Mucosa of rectum (tissue), 2 donors: ENCODE measurements around the gene KCNQ1OT1.

ENCODE experiments used
- H3K27ac ChIP-seq, 2 donors: one replicate each; pipeline ENCODE4 v1.7.0; 2013; ENCODE audit warnings: inconsistent platforms in 2 of 2, low read depth in 2 of 2, low read length in 2 of 2
- H3K27me3 ChIP-seq, 2 donors: one replicate each; pipeline ENCODE4 v1.7.0; 2013; ENCODE audit warnings: low read length in 2 of 2; ENCODE audit not compliant: control insufficient read depth in 2 of 2, insufficient read depth in 2 of 2
- H3K36me3 ChIP-seq, 2 donors: one replicate each; pipeline ENCODE4 v1.7.0; 2013; ENCODE audit warnings: low read length in 2 of 2; ENCODE audit not compliant: control insufficient read depth in 2 of 2, insufficient read depth in 2 of 2
- H3K4me1 ChIP-seq, 2 donors: one replicate each; pipeline ENCODE4 v1.7.0; 2013; ENCODE audit warnings: low read length in 2 of 2, mild to moderate bottlenecking in 1 of 2; ENCODE audit not compliant: control insufficient read depth in 2 of 2, insufficient read depth in 2 of 2
- H3K4me3 ChIP-seq, 2 donors: one replicate each; pipeline ENCODE4 v1.7.0; 2013; ENCODE audit warnings: low read length in 2 of 2
- H3K9ac ChIP-seq, 2 donors: one replicate each; pipeline ENCODE4 v1.7.0; 2013; ENCODE audit warnings: low read length in 2 of 2, low read depth in 1 of 2, mild to moderate bottlenecking in 1 of 2
- H3K9me3 ChIP-seq, 2 donors: one replicate each; pipeline ENCODE4 v1.7.0; 2013; ENCODE audit warnings: low read length in 2 of 2; ENCODE audit not compliant: control insufficient read depth in 2 of 2
- donor health status: healthy.
- donor health status: Normal muscosa, but diverticular disease.

Gene KCNQ1OT1

GRCh38 chr11:2563213-2564007, 136.4 kb downstream of the KCNQ1OT1 start:
- H3K4me3 ChIP-seq, result no peak overlapping the region
- no peaks in the 10 kb centered on the region for H3K27me3 ChIP-seq
- no peak overlapping the region for H3K27ac ChIP-seq
- no peaks in the 10 kb centered on the region for H3K36me3 ChIP-seq
- no peak overlapping the region for H3K9ac ChIP-seq
- peaks cover 7 to 11% of the 10 kb centered on the region in 2 donors for H3K4me1 ChIP-seq
- H3K9me3 ChIP-seq, result no peaks in the 10 kb centered on the region

GRCh38 chr11:2562890-2563212, 136.9 kb downstream of the KCNQ1OT1 start:
- no peaks in the 10 kb centered on the region for H3K27me3 ChIP-seq
- no peaks in the 10 kb centered on the region for H3K36me3 ChIP-seq
- no peak overlapping the region for H3K4me3 ChIP-seq
- H3K9me3 ChIP-seq, result no peaks in the 10 kb centered on the region
- H3K9ac ChIP-seq, result no peak overlapping the region
- peaks cover 7 to 11% of the 10 kb centered on the region in 2 donors for H3K4me1 ChIP-seq
- H3K27ac ChIP-seq, result no peak overlapping the region

- Histone ChIP-seq H3K9ac (no peak overlapping the region), H3K36me3 (no peaks in the 10 kb centered on the region), H3K27ac (no peak overlapping the region), H3K4me3 (no peak overlapping the region), H3K9me3 (no peaks in the 10 kb centered on the region), H3K27me3 (no peaks in the 10 kb centered on the region), H3K4me1 (peaks cover 7 to 11% of the 10 kb centered on the region in 2 donors)
These were observed 137.9 kb downstream of the KCNQ1OT1 start for GRCh38 chr11:2561696-2562581.

GRCh38 chr11:2559527-2560311, 140.1 kb downstream of the KCNQ1OT1 start:
- H3K27me3 ChIP-seq, result no peaks in the 10 kb centered on the region
- no peak overlapping the region for H3K4me3 ChIP-seq
- H3K9ac ChIP-seq, result no peak overlapping the region
- no peaks in the 10 kb centered on the region for H3K9me3 ChIP-seq
- H3K27ac ChIP-seq, result no peak overlapping the region
- H3K4me1 ChIP-seq, result no peaks in the 10 kb centered on the region
- no peaks in the 10 kb centered on the region for H3K36me3 ChIP-seq

GRCh38 chr11:2558861-2559526, 140.8 kb downstream of the KCNQ1OT1 start:
- Histone ChIP-seq H3K27ac (no peak overlapping the region), H3K9ac (no peak overlapping the region), H3K9me3 (no peaks in the 10 kb centered on the region), H3K27me3 (no peaks in the 10 kb centered on the region), H3K4me1 (no peaks in the 10 kb centered on the region), H3K36me3 (no peaks in the 10 kb centered on the region), H3K4me3 (no peak overlapping the region)

- Histone ChIP-seq H3K9me3 (no peaks in the 10 kb centered on the region), H3K4me1 (no peaks in the 10 kb centered on the region), H3K27me3 (no peaks in the 10 kb centered on the region), H3K4me3 (no peak overlapping the region), H3K27ac (no peak overlapping the region), H3K36me3 (no peaks in the 10 kb centered on the region), H3K9ac (no peak overlapping the region)
These were observed 141.4 kb downstream of the KCNQ1OT1 start for GRCh38 chr11:2558397-2558796.
